NCI-H460 (cell line): Measurements from ENCODE around the gene HSPB1. TPM values are rescaled to one million over a fixed set of nuclear protein-coding genes. Genes with fewer than 3 reads are reported as not detected.
"Not testable (repeated sequence)": the region's sequence is repeated elsewhere in the genome, so short reads cannot be mapped to it uniquely, and the experiment has no call there.

Experiments
- DNase-seq: peaks from one replicate; pipeline ENCODE4 v3.0.0-alpha.2; 2016; ENCODE audit warnings: low read depth; ENCODE audit errors: extremely low read depth
- total RNA-seq: library from RNA; depleted of rRNA; stranded (reverse); fragments of >200 nt; shearing (Covaris generic); gene quantifications from 2 replicates; pipeline ENCODE4 v1.2.3, GENCODE V29; 2014

Gene HSPB1
- total RNA-seq, 1 experiment from 2014 or later: 24.9 TPM

GRCh38 chr7:76329479-76329878 is 27.0 kb downstream of the HSPB1 start:
- no peak for DNase-seq

GRCh38 chr7:76330261-76330660 is 27.8 kb downstream of the HSPB1 start:
- no peak for DNase-seq

- no peak for DNase-seq
Observed at GRCh38 chr7:76330673-76331072, 28.2 kb downstream of the HSPB1 start.

GRCh38 chr7:76332078-76332477 is 29.6 kb downstream of the HSPB1 start:
- no peak for DNase-seq

- DNase-seq: no peak
Observed at GRCh38 chr7:76333511-76334101, 31.1 kb downstream of the HSPB1 start.

GRCh38 chr7:76334320-76334967 is 32.0 kb downstream of the HSPB1 start:
- no peak for DNase-seq

- DNase-seq: not testable (repeated sequence)
Observed at GRCh38 chr7:76335417-76335816, 32.9 kb downstream of the HSPB1 start.

GRCh38 chr7:76336094-76336493 is 33.6 kb downstream of the HSPB1 start:
- DNase-seq: no peak

GRCh38 chr7:76337147-76337546 is 34.7 kb downstream of the HSPB1 start:
- no peak for DNase-seq

- no peak for DNase-seq
Observed at GRCh38 chr7:76338298-76339084, 36.0 kb downstream of the HSPB1 start.

- no peak for DNase-seq
Observed at GRCh38 chr7:76340617-76341131, 38.2 kb downstream of the HSPB1 start.

- no peak for DNase-seq
Observed at GRCh38 chr7:76342222-76342621, 39.7 kb downstream of the HSPB1 start.

GRCh38 chr7:76343294-76343930 is 40.9 kb downstream of the HSPB1 start:
- no peak for DNase-seq

GRCh38 chr7:76343931-76344321 is 41.5 kb downstream of the HSPB1 start:
- no peak for DNase-seq

- DNase-seq: no peak
Observed at GRCh38 chr7:76346097-76346496, 43.6 kb downstream of the HSPB1 start.

- no peak for DNase-seq
Observed at GRCh38 chr7:76346778-76347177, 44.3 kb downstream of the HSPB1 start.

GRCh38 chr7:76347710-76348109 is 45.2 kb downstream of the HSPB1 start:
- no peak for DNase-seq

GRCh38 chr7:76349313-76349885 is 46.9 kb downstream of the HSPB1 start:
- DNase-seq: no peak

- DNase-seq: no peak
Observed at GRCh38 chr7:76351372-76351771, 48.9 kb downstream of the HSPB1 start.

- no peak for DNase-seq
Observed at GRCh38 chr7:76352193-76352592, 49.7 kb downstream of the HSPB1 start.

GRCh38 chr7:76353744-76354143 is 51.3 kb downstream of the HSPB1 start:
- no peak for DNase-seq
